Thoracic aorta (tissue), 2 donors: Measurements from ENCODE around the gene LINGO1. TPM values are rescaled to one million over a fixed set of nuclear protein-coding genes. Genes with fewer than 3 reads are reported as not detected.

Experiments
- ATAC-seq: fragments of 150-250 bp; one replicate; pipeline ENCODE4 v1.8.0; 2017; ENCODE audit warnings: low read depth; ENCODE audit not compliant: insufficient number of reproducible peaks, low FRiP score
- DNase-seq: peaks from one replicate; pipeline ENCODE4 v3.0.0-alpha.2; 2020; ENCODE audit warnings: low spot score
- H3K27ac ChIP-seq, 2 donors: fragments of 200-600 bp; sonication (generic); 1 replicate in 1 of 2; 2 replicates in 1 of 2; pipeline ENCODE4 v1.5.1; 2016; ENCODE audit warnings: mild to moderate bottlenecking in 2 of 2, moderate library complexity in 2 of 2
- H3K27me3 ChIP-seq: fragments of 200-600 bp; sonication (generic); replicated peaks from 2 replicates; pipeline ENCODE4 v1.6.0; 2016; ENCODE audit warnings: mild to moderate bottlenecking; ENCODE audit not compliant: insufficient read depth
- H3K36me3 ChIP-seq: fragments of 200-600 bp; sonication (generic); one replicate; pipeline ENCODE4 v1.5.1; 2016
- H3K4me1 ChIP-seq, 2 donors: fragments of 200-600 bp; sonication (generic); 1 replicate in 1 of 2; 2 replicates in 1 of 2; pipeline versions ENCODE4 v1.5.1 to v1.6.0; 2016; ENCODE audit warnings: low read depth in 2 of 2, mild to moderate bottlenecking in 1 of 2; ENCODE audit not compliant: control insufficient read depth in 1 of 2
- H3K4me3 ChIP-seq: fragments of 200-600 bp; sonication (generic); 2 replicates; pipeline ENCODE4 v1.5.1; 2016; ENCODE audit warnings: mild to moderate bottlenecking
- H3K9me3 ChIP-seq: fragments of 200-600 bp; sonication (generic); 2 replicates; pipeline ENCODE4 v1.5.1; 2016
- CTCF ChIP-seq: fragments of 200-600 bp; sonication (generic); IDR thresholded peaks from one replicate; pipeline ENCODE4 v1.5.1; 2019; ENCODE audit warnings: antibody characterized with exemption
- total RNA-seq, 2 donors: library from RNA; depleted of rRNA; stranded (reverse); fragments of >200 nt; gene quantifications; one replicate each; pipeline versions ENCODE4 v1.1.0 to v1.2.3, GENCODE V29; 2016

LINGO1 gene
- total RNA-seq, 2 donors from 2014 or later = 0.63 to 4.6 TPM

DNA sequence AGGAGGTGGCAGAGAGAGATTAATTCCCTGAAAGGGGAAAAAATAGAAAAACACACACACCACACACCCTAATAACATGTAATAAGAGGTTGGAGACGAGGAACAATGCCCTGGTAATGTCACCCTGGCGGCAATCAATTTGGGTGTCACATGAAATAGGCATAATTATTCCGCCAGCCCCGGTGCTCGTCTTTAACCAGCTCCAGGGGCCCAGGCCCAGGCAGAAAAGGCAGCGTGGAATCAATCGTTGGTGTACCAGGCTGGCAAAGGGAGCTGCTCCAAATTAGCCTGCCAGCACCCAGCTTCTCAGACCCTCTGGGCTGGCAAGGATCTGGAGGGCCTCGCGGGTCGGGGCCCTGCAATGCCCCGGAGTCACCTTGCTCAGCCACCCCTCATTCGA lies 5.6 kb downstream of the LINGO1 start:
- no peak for ATAC-seq
- DNase-seq = no peak
- no peaks in the 10 kb centered on the region for H3K36me3 ChIP-seq
- H3K27me3 ChIP-seq = no peaks in the 10 kb centered on the region
- TF ChIP-seq CTCF = no peak
- peaks cover 3 to 8% of the 10 kb centered on the region in 2 donors for H3K4me1 ChIP-seq
- no peak overlapping the region for H3K27ac ChIP-seq
- H3K4me3 ChIP-seq = no peak overlapping the region
- no peaks in the 10 kb centered on the region for H3K9me3 ChIP-seq

DNA sequence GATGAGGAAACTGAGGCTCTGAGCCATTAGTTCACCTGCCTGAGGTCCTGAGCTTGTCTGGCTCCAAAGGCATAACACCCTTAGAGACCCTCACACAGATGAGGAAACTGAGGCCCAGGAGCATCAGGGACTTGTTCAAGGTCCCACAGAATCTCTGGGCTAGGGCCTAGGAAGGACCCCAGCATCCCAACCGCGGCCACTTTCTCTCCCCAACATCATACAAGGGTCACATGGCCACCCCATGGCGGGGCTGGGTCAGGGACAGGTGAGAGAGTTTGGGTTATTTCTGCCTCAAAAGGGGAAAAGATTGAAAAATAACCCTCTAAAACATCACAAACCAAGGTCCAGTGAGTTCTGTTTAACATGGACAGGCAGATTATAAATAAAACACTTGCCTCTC lies 6.7 kb downstream of the LINGO1 start:
- Histone ChIP-seq H3K27me3 (no peaks in the 10 kb centered on the region), H3K36me3 (no peaks in the 10 kb centered on the region), H3K4me1 (no peaks in the 10 kb centered on the region), H3K27ac (no peak overlapping the region), H3K9me3 (no peaks in the 10 kb centered on the region), H3K4me3 (no peak overlapping the region)
- ATAC-seq (no peak), DNase-seq (no peak)
- no peak for TF ChIP-seq CTCF

DNA sequence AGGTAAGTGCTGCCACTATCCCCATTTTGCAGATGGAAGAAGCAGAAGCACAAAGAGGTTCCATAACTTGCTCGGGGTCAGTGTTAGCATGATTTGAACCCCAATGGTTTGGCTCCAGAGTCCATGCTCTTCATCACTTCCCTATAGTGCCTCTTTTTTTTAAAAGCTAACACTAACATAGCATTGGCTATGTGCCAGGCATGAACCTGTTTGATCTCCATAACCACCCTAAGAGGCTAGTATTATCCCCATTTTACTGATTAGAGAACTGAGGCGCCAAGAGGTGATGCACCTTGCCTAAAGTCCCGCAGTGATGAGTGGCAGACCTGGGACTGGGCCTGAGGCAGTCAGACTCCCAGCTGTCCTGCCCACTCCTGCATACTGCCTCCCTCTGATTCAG lies 7.3 kb downstream of the LINGO1 start:
- no peaks in the 10 kb centered on the region for H3K4me1 ChIP-seq
- no peak overlapping the region for H3K4me3 ChIP-seq
- H3K9me3 ChIP-seq = no peaks in the 10 kb centered on the region
- no peaks in the 10 kb centered on the region for H3K36me3 ChIP-seq
- DNase-seq = no peak
- no peak for ATAC-seq
- TF ChIP-seq CTCF = no peak
- H3K27ac ChIP-seq = no peak overlapping the region
- H3K27me3 ChIP-seq = no peaks in the 10 kb centered on the region

DNA sequence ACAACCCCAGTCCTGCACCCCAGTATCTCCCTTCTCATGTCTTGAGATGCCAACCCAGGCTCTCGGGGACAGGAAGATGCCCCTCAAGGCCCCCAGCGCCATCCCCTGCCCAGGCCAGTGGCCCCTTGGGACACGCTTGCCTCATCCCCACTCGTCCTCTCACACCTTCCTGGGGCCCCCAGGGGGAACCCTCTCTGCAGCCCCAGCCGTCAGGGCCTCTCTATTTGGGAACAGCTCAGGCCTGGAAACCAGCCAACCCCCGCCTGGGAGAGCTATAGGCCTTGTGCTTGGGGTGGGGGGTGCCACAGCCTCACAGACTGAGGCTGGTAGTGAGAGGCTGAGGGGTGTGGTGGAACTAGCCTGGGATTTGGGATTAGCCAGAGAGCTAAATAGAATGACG lies 7.8 kb downstream of the LINGO1 start:
- no peak for TF ChIP-seq CTCF
- no peak for DNase-seq
- H3K4me1 ChIP-seq = no peaks in the 10 kb centered on the region
- no peak for ATAC-seq
- H3K9me3 ChIP-seq = no peaks in the 10 kb centered on the region
- no peaks in the 10 kb centered on the region for H3K27me3 ChIP-seq
- no peaks in the 10 kb centered on the region for H3K36me3 ChIP-seq
- no peak overlapping the region for H3K27ac ChIP-seq
- no peak overlapping the region for H3K4me3 ChIP-seq

GRCh38 chr15:77623755-77624524 lies 8.8 kb downstream of the LINGO1 start:
- Histone ChIP-seq H3K4me3 (no peak overlapping the region), H3K4me1 (no peaks in the 10 kb centered on the region), H3K27ac (no peak overlapping the region), H3K27me3 (no peaks in the 10 kb centered on the region), H3K9me3 (no peaks in the 10 kb centered on the region), H3K36me3 (no peaks in the 10 kb centered on the region)
- ATAC-seq = no peak
- TF ChIP-seq CTCF = no peak
- no peak for DNase-seq
